NCI-H345 (cell line): Measurements from ENCODE around the gene ALDH3B2.
"Not testable (repeated sequence)": the region's sequence is repeated elsewhere in the genome, so short reads cannot be mapped to it uniquely, and the experiment has no call there.

Experiments used
- DNase-seq: peaks from one replicate; lab custom pipeline; 2025; lab: John Stamatoyannopoulos, UW

ALDH3B2 gene

GRCh38 chr11:67685641-67686332, 11.4 kb upstream of the ALDH3B2 start:
- DNase-seq = not testable (repeated sequence)

GRCh38 chr11:67682126-67683034, 8.0 kb upstream of the ALDH3B2 start:
- not testable (repeated sequence) for DNase-seq

GRCh38 chr11:67680696-67681470, 6.5 kb upstream of the ALDH3B2 start:
- DNase-seq = no peak

GRCh38 chr11:67675058-67675747, 780 bp upstream of the ALDH3B2 start:
- no peak for DNase-seq

- no peak for DNase-seq
These were observed 521 bp downstream of the ALDH3B2 start for GRCh38 chr11:67673902-67674301.

GRCh38 chr11:67673358-67673757, 1.1 kb downstream of the ALDH3B2 start:
- DNase-seq = no peak

GRCh38 chr11:67671211-67671520, 3.3 kb downstream of the ALDH3B2 start:
- no peak for DNase-seq

- no peak for DNase-seq
These were observed 3.9 kb downstream of the ALDH3B2 start for GRCh38 chr11:67670316-67671210.

GRCh38 chr11:67668192-67668551, 6.3 kb downstream of the ALDH3B2 start:
- no peak for DNase-seq

GRCh38 chr11:67667490-67668191, 6.8 kb downstream of the ALDH3B2 start:
- no peak for DNase-seq

- DNase-seq = no peak
These were observed 7.5 kb downstream of the ALDH3B2 start for GRCh38 chr11:67666676-67667489.

GRCh38 chr11:67666303-67666645, 8.1 kb downstream of the ALDH3B2 start:
- DNase-seq = no peak

- DNase-seq = no peak
These were observed 8.7 kb downstream of the ALDH3B2 start for GRCh38 chr11:67665541-67666302.

GRCh38 chr11:67664696-67665540, 9.5 kb downstream of the ALDH3B2 start:
- no peak for DNase-seq

GRCh38 chr11:67664213-67664585, 10.2 kb downstream of the ALDH3B2 start:
- DNase-seq = no peak

- no peak for DNase-seq
These were observed 10.8 kb downstream of the ALDH3B2 start for GRCh38 chr11:67663532-67664212.

- no peak for DNase-seq
These were observed 11.4 kb downstream of the ALDH3B2 start for GRCh38 chr11:67662835-67663531.
